OCI-LY7 (cell line): ENCODE measurements around the gene CHD9NB.

ENCODE experiments used
- CTCF ChIP-seq: fragments of 200-600 bp; sonication (generic); conservative IDR thresholded peaks from 2 replicates; pipeline ENCODE4 v1.5.1; 2014; ENCODE audit warnings: mild to moderate bottlenecking, antibody characterized with exemption, low read length, moderate library complexity, mixed read lengths
- EZH2phosphoT487 ChIP-seq: fragments of 200-600 bp; sonication (generic); IDR thresholded peaks from 2 replicates; pipeline ENCODE4 v1.6.1; 2018; ENCODE audit warnings: low read depth, borderline replicate concordance, mild to moderate bottlenecking, mixed run types, antibody characterized with exemption, low read length, moderate library complexity, mixed read lengths

DNA sequence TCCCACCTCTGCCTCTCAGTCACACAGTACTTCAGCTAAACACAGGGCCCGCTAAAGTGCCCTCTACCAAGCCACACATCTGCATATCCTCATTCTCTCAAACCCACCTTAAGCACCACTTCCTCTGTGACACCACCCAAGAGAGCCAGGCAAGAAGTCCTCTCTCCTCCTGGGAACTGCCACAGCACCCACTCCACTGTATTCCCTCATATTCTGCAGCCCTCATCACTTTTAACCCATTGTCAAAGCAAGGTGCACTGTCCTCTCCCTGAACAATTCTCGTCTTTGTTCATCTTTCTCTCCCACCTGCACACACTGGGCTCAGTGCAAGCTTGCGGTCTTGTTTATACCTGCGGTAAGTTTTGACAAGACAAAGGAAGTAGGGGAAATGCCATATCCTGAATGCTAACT lies 15.7 kb upstream of the CHD9NB start:
- no peak for TF ChIP-seq CTCF
- TF ChIP-seq EZH2phosphoT487 = no peak
